Breast epithelium (tissue), 4 donors: Measurements from ENCODE around the gene LRRC4C. TPM values are rescaled to one million over a fixed set of nuclear protein-coding genes. Genes with fewer than 3 reads are reported as not detected.

Source experiments
- DNase-seq, 2 donors: peaks; one replicate each; pipeline ENCODE4 v3.0.0-alpha.2; 2019; ENCODE audit warnings: low spot score in 2 of 2
- H3K27ac ChIP-seq, 2 donors: fragments of 200-600 bp; sonication (generic) in 1 of 2; one replicate each; pipeline ENCODE4 v1.5.1; 2016 to 2019; ENCODE audit warnings: mild to moderate bottlenecking in 1 of 2
- H3K27me3 ChIP-seq, 2 donors: fragments of 200-600 bp; sonication (generic) in 1 of 2; one replicate each; pipeline versions ENCODE4 v1.5.1 to v1.6.0; 2017 to 2019; ENCODE audit warnings: control low read depth in 1 of 2, mild to moderate bottlenecking in 1 of 2
- H3K36me3 ChIP-seq: fragments of 200-600 bp; one replicate; pipeline ENCODE4 v1.5.1; 2019
- H3K4me1 ChIP-seq, 2 donors: fragments of 200-600 bp; sonication (generic); one replicate each; pipeline ENCODE4 v1.5.1; 2016 to 2019; ENCODE audit warnings: control low read depth in 1 of 2
- H3K4me3 ChIP-seq, 3 donors: fragments of 200-600 bp; sonication (generic); 1 replicate in 2 of 3; 2 replicates in 1 of 3; pipeline ENCODE4 v1.5.1; 2016 to 2019; ENCODE audit warnings: mild to moderate bottlenecking in 3 of 3, moderate library complexity in 2 of 3
- H3K9me3 ChIP-seq, 2 donors: fragments of 200-600 bp; sonication (generic) in 1 of 2; one replicate each; pipeline ENCODE4 v1.5.1; 2016 to 2019; ENCODE audit warnings: control low read depth in 1 of 2
- POLR2A ChIP-seq: fragments of 450-650 bp; IDR thresholded peaks from one replicate; pipeline ENCODE4 v1.6.1; 2016; ENCODE audit warnings: antibody characterized with exemption, mild to moderate bottlenecking, moderate library complexity
- POLR2AphosphoS5 ChIP-seq, 3 donors: sonication (generic); formaldehyde crosslinking; IDR thresholded peaks; one replicate each; pipeline ENCODE4 v1.6.1; 2017; ENCODE audit warnings: antibody characterized with exemption in 3 of 3
- intact Hi-C: fragments of 100-400 bp; cut with DNase I; formaldehyde crosslinking; loops from one replicate; pipeline ENCODE4 v1.15.1; 2023; ENCODE audit warnings: low total_unique reads
- total RNA-seq, 3 donors: library from RNA; depleted of rRNA; stranded (reverse); fragments of >200 nt; gene quantifications; one replicate each; pipeline ENCODE4 v1.1.0, GENCODE V29; 2016
- TF ChIP-seq, protein P1 (sequence below), 3 donors: fragments of 450-650 bp; IDR thresholded peaks; one replicate each; pipeline ENCODE4 v1.5.1; 2016 to 2017; ENCODE audit warnings: antibody characterized with exemption in 3 of 3, mild to moderate bottlenecking in 3 of 3, moderate library complexity in 3 of 3

The LRRC4C gene
- total RNA-seq, 3 donors from 2014 or later, result 2.9 to 15.4 (median 6.6) TPM

DNA sequence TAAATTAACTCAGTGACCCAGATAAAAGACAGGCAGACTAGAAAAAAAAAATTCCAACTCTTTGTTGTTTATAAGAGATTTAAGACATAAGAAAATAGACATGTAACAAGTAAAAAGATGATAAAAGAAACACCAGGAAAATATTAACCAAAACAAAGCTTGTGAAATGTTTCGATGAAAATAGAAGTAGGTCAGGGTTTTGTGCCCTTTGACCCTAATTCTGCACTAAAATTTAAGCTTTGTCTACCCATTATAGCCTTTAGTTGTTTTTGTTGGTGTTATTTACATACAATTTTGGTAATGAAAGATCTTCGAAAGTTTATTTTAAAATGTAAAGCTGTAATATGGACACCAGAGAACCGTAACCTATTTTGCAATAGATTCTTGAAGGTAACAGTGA is 75.7 kb downstream of the LRRC4C start:
- Histone ChIP-seq H3K9me3 (no peaks in the 10 kb centered on the region), H3K4me1 (no peaks in the 10 kb centered on the region), H3K36me3 (no peaks in the 10 kb centered on the region), H3K4me3 (no peak overlapping the region), H3K27me3 (no peaks in the 10 kb centered on the region), H3K27ac (no peak overlapping the region)
- TF ChIP-seq, protein P1, sequence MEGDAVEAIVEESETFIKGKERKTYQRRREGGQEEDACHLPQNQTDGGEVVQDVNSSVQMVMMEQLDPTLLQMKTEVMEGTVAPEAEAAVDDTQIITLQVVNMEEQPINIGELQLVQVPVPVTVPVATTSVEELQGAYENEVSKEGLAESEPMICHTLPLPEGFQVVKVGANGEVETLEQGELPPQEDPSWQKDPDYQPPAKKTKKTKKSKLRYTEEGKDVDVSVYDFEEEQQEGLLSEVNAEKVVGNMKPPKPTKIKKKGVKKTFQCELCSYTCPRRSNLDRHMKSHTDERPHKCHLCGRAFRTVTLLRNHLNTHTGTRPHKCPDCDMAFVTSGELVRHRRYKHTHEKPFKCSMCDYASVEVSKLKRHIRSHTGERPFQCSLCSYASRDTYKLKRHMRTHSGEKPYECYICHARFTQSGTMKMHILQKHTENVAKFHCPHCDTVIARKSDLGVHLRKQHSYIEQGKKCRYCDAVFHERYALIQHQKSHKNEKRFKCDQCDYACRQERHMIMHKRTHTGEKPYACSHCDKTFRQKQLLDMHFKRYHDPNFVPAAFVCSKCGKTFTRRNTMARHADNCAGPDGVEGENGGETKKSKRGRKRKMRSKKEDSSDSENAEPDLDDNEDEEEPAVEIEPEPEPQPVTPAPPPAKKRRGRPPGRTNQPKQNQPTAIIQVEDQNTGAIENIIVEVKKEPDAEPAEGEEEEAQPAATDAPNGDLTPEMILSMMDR (IDR thresholded peaks at IDR 0.05), result no peak
- no peak for TF ChIP-seq POLR2A
- no peak for TF ChIP-seq POLR2AphosphoS5 (IDR thresholded peaks at IDR 0.05)
- DNase-seq, result no peak
- intact Hi-C loops, result no loop called here

DNA sequence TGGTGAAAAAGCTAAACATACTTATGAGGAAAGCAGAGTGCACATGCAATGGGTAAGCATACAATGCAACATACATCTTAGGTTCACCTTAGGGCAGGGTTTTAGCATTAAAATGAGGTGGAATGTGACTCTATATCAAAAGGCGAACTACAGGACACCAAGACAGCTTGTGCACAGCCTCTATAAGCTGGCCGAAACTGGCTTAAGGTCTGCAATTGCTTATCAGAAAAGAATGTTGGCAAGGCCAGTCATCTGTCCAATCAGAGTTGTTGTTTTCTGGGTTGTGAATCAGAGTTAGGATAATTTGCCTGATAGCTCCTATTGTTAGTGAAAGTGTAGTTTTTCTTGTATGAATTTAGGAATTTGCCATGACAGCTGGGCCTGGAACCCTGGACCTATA is 76.5 kb downstream of the LRRC4C start:
- TF ChIP-seq, protein P1 (IDR thresholded peaks at IDR 0.05), result no peak
- TF ChIP-seq POLR2A, result no peak
- TF ChIP-seq POLR2AphosphoS5 (IDR thresholded peaks at IDR 0.05), result no peak
- intact Hi-C loops, result no loop called here
- no peaks in the 10 kb centered on the region for H3K4me1 ChIP-seq

DNA sequence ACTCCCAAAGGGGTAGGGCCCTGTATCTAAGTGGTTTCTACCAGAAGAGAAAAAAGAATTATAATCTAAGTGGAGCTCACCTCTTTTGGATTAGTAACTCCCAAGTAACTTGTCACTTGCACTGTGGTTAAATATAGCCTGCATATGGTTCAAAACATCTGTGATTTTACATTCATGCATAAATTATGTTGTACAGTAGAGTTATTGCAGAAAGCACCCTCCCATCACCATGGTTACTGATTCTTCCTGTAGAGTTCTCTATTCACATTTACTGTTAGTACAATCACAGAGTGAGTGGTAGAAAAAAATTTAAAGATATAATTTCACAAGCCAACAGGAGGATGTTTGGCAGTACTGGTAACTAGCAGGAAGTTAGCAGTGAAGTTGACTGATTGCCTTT is 80.4 kb downstream of the LRRC4C start:
- no peak for DNase-seq
- no peak overlapping the region for H3K27ac ChIP-seq
- no peak overlapping the region for H3K4me3 ChIP-seq
- intact Hi-C loops, result no loop called here
- H3K36me3 ChIP-seq, result no peaks in the 10 kb centered on the region
- TF ChIP-seq POLR2AphosphoS5 (IDR thresholded peaks at IDR 0.05), result no peak
- no peak for TF ChIP-seq POLR2A
- TF ChIP-seq, protein P1 (IDR thresholded peaks at IDR 0.05), result no peak
- no peaks in the 10 kb centered on the region for H3K27me3 ChIP-seq
- no peaks in the 10 kb centered on the region for H3K4me1 ChIP-seq
- no peaks in the 10 kb centered on the region for H3K9me3 ChIP-seq

More for the DNA sequence above, 76.5 kb downstream of the LRRC4C start:
- no peak overlapping the region for H3K4me3 ChIP-seq
- no peaks in the 10 kb centered on the region for H3K36me3 ChIP-seq
- H3K9me3 ChIP-seq, result no peaks in the 10 kb centered on the region
- no peak for DNase-seq
- H3K27me3 ChIP-seq, result no peaks in the 10 kb centered on the region
- H3K27ac ChIP-seq, result no peak overlapping the region

DNA sequence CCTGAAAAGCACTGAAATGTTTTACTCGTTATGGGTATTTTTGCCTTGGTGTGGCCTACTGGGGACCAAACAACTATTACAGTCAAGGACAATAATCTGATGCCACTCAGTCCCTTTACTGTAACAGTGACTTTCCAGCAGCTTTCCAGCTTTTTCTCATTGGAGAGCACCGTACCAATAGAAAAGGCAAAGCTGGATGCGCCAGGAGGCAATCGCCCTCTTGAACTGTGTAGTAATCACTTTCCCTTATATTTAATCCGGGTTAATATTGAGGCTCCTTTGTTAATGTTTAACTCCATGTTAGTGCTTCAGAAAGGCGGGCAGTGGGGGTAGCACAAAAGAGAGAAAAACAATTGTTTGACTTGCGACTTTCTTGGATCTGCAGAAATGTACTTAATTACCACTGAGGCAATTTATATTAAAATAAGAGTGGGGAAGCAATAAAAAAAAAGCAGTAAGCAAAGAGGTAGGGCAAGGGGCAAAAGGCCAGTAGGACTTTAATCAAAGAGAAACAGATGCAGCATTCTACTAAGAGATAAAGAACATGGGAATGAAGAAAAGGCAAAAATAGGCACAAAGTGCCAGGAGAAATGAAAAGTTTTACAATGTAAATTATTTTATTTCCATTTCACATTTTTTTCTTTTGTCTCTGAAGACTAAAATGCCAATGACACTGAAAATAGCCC is 81.6 kb downstream of the LRRC4C start:
- Histone ChIP-seq H3K27me3 (no peaks in the 10 kb centered on the region), H3K4me3 (no peak overlapping the region), H3K36me3 (no peaks in the 10 kb centered on the region), H3K4me1 (no peaks in the 10 kb centered on the region), H3K9me3 (no peaks in the 10 kb centered on the region), H3K27ac (no peak overlapping the region)
- intact Hi-C loops, result no loop called here
- no peak for DNase-seq
- TF ChIP-seq POLR2AphosphoS5 (IDR thresholded peaks at IDR 0.05), result no peak

DNA sequence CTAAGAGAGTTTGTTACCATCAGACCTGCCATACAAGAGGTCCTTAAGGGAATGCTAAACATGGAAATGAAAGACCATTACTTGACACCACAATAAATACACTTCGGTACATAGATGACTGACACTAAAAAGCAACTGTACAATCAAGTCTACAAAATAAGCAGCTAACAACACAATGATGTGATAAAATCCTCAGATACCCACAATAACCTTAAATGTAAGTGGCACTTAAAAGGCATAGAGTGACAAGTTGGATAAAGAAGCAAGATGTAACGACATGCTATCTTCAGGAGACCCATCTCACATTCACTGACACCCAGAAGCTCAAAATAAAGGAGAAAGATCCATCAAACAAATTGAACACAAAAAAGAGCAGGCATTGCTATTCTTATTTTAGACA is 107.6 kb downstream of the LRRC4C start:
- no peak overlapping the region for H3K27ac ChIP-seq
- H3K9me3 ChIP-seq, result no peaks in the 10 kb centered on the region
- H3K4me3 ChIP-seq, result no peak overlapping the region
- H3K27me3 ChIP-seq, result no peaks in the 10 kb centered on the region
- intact Hi-C loops, result no loop called here
- TF ChIP-seq POLR2A (no peak), POLR2AphosphoS5 (IDR thresholded peaks at IDR 0.05) (no peak)
- TF ChIP-seq, protein P1 (IDR thresholded peaks at IDR 0.05), result no peak
- no peaks in the 10 kb centered on the region for H3K36me3 ChIP-seq
- no peaks in the 10 kb centered on the region for H3K4me1 ChIP-seq
- DNase-seq, result no peak
